Measurements from ENCODE around the gene ARSD. TPM values are rescaled to one million over a fixed set of nuclear protein-coding genes. Genes with fewer than 3 reads are reported as not detected.

The ARSD gene
- polyA plus RNA-seq, 1 donor (not counting 4 experiments of a cell fraction or from before 2014, with no cell fraction given), result 7.9 TPM

- Histone ChIP-seq H3K9me3 (ENCODE audit: control insufficient read depth, low read depth, low read length) (no peaks in the 10 kb centered on the region), H3K36me3 (ENCODE audit: control insufficient read depth in 2 of 2, extremely low read depth in 1 of 2, insufficient read depth in 2 of 2, low read length in 2 of 2) (no peaks in the 10 kb centered on the region), H4K20me1 (ENCODE audit: control insufficient read depth, extremely low read depth, insufficient read depth, low read length) (no peaks in the 10 kb centered on the region), H3K9me1 (ENCODE audit: control insufficient read depth, extremely low read depth, insufficient read depth, low read length) (no peaks in the 10 kb centered on the region), H3K79me2 (ENCODE audit: control insufficient read depth, insufficient read depth, low read length) (no peaks in the 10 kb centered on the region), H3K27me3 (ENCODE audit: control insufficient read depth, extremely low read depth, insufficient read depth, low read length) (no peaks in the 10 kb centered on the region), H3K4me2 (ENCODE audit: control insufficient read depth, extremely low read depth, insufficient read depth, low read depth, low read length) (no peak overlapping the region), H3K9ac (ENCODE audit: control insufficient read depth, extremely low read depth, insufficient read depth, low read length) (no peak overlapping the region), H3K4me3 (ENCODE audit: control insufficient read depth in 2 of 3, extremely low read depth in 1 of 3, insufficient read depth in 2 of 3, low read depth in 1 of 3, low read length in 3 of 3) (no peak overlapping the region), H3K27ac (ENCODE audit: control insufficient read depth, insufficient read depth, low read length) (no peak overlapping the region), H3K4me1 (ENCODE audit: control insufficient read depth, extremely low read depth, insufficient read depth, low read length) (peaks cover 7% of the 10 kb centered on the region), H2AFZ (ENCODE audit: control insufficient read depth, low read length) (no peak overlapping the region)
- dilution Hi-C loops (cut with MboI; ENCODE audit: extremely low pct_ligation_motif_present, low sequenced_read_pairs), result no loop called here
- TF ChIP-seq EZH2 (IDR thresholded peaks at IDR 0.05; ENCODE audit: low read length), result no peak
- no peak for TF ChIP-seq CTCF (optimal IDR thresholded peaks at IDR 0.05 in 1 of 3, IDR thresholded peaks at IDR 0.05 in 1 of 3, conservative IDR thresholded peaks at IDR 0.05 in 1 of 3; ENCODE audit: extremely low read depth in 1 of 3, insufficient read depth in 2 of 3, low read length in 3 of 3)
- no peak for DNase-seq (ENCODE audit: low read depth, low spot score)
- no peak for FAIRE-seq
Observed at GRCh38 chrX:2934715-2935710, 5.9 kb upstream of the ARSD start.

- Histone ChIP-seq H3K79me2 (ENCODE audit: control insufficient read depth, insufficient read depth, low read length) (no peaks in the 10 kb centered on the region), H2AFZ (ENCODE audit: control insufficient read depth, low read length) (peak overlapping the region; percentile 37), H3K4me3 (ENCODE audit: control insufficient read depth in 2 of 3, extremely low read depth in 1 of 3, insufficient read depth in 2 of 3, low read depth in 1 of 3, low read length in 3 of 3) (no peak overlapping the region), H4K20me1 (ENCODE audit: control insufficient read depth, extremely low read depth, insufficient read depth, low read length) (no peaks in the 10 kb centered on the region), H3K9me3 (ENCODE audit: control insufficient read depth, low read depth, low read length) (no peaks in the 10 kb centered on the region), H3K9me1 (ENCODE audit: control insufficient read depth, extremely low read depth, insufficient read depth, low read length) (no peaks in the 10 kb centered on the region), H3K9ac (ENCODE audit: control insufficient read depth, extremely low read depth, insufficient read depth, low read length) (no peak overlapping the region), H3K36me3 (ENCODE audit: control insufficient read depth in 2 of 2, extremely low read depth in 1 of 2, insufficient read depth in 2 of 2, low read length in 2 of 2) (no peaks in the 10 kb centered on the region), H3K4me1 (ENCODE audit: control insufficient read depth, extremely low read depth, insufficient read depth, low read length) (peaks cover 7% of the 10 kb centered on the region), H3K27me3 (ENCODE audit: control insufficient read depth, extremely low read depth, insufficient read depth, low read length) (no peaks in the 10 kb centered on the region), H3K27ac (ENCODE audit: control insufficient read depth, insufficient read depth, low read length) (no peak overlapping the region), H3K4me2 (ENCODE audit: control insufficient read depth, extremely low read depth, insufficient read depth, low read depth, low read length) (peak overlapping the region; percentile 60)
- DNase-seq (ENCODE audit: low read depth, low spot score) (no peak), FAIRE-seq (peak; percentile 34)
- dilution Hi-C loops (cut with MboI; ENCODE audit: extremely low pct_ligation_motif_present, low sequenced_read_pairs), result no loop called here
- TF ChIP-seq CTCF (optimal IDR thresholded peaks at IDR 0.05 in 1 of 3, IDR thresholded peaks at IDR 0.05 in 1 of 3, conservative IDR thresholded peaks at IDR 0.05 in 1 of 3; ENCODE audit: extremely low read depth in 1 of 3, insufficient read depth in 2 of 3, low read length in 3 of 3), result no peak
- no peak for TF ChIP-seq EZH2 (IDR thresholded peaks at IDR 0.05; ENCODE audit: low read length)
Observed at GRCh38 chrX:2933125-2933900, 4.2 kb upstream of the ARSD start.
